ENCODE results near the gene FBXO15.

Gene FBXO15

DNA sequence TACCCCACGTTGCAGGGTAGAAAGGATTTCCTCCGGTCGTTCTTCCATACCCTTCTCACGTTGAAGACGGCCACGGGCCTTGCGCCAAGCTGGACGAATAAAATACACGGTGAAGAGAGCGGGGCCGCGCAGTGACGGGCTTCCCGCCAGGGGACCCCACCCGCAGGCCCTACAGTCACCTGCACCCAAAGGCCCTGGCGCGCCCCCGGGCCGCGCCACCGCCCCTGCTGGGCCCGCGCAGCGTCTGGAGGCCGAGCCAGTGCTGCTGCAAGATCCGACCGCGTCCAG is 199 bp downstream of the FBXO15 start:
- TF ChIP-seq, protein P1, sequence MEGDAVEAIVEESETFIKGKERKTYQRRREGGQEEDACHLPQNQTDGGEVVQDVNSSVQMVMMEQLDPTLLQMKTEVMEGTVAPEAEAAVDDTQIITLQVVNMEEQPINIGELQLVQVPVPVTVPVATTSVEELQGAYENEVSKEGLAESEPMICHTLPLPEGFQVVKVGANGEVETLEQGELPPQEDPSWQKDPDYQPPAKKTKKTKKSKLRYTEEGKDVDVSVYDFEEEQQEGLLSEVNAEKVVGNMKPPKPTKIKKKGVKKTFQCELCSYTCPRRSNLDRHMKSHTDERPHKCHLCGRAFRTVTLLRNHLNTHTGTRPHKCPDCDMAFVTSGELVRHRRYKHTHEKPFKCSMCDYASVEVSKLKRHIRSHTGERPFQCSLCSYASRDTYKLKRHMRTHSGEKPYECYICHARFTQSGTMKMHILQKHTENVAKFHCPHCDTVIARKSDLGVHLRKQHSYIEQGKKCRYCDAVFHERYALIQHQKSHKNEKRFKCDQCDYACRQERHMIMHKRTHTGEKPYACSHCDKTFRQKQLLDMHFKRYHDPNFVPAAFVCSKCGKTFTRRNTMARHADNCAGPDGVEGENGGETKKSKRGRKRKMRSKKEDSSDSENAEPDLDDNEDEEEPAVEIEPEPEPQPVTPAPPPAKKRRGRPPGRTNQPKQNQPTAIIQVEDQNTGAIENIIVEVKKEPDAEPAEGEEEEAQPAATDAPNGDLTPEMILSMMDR (conservative IDR thresholded peaks at IDR 0.05; ENCODE audit: low read length): no peak
- peak overlapping the region; percentile 92 for H3K4me3 ChIP-seq (ENCODE audit: low read length)
- no peak for DNase-seq (ENCODE audit: low read depth)

DNA sequence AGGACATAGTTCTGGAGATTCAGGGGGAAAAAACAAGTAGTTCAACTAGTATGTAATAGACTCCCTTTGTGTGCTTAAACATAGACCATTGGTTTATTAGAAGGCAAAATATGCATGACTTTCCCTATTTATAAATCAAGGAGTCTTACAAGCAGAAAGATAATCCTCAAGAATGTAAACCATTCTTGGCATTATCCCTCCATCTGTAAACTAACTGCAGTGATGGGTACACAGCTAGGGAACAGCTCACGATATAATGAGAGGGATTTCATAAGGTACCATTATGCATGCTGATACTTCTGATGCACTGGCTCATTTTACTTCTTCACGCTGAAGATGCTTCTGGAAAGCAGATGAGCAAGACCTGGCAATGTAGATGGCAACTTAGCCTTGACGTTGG is 878 bp downstream of the FBXO15 start:
- peak overlapping the region; percentile 92 for H3K4me3 ChIP-seq (ENCODE audit: low read length)
- TF ChIP-seq, protein P1 (conservative IDR thresholded peaks at IDR 0.05; ENCODE audit: low read length): no peak
- DNase-seq (ENCODE audit: low read depth): peak; percentile 89

GRCh38 chr18:74142252-74142651 is 5.4 kb downstream of the FBXO15 start:
- TF ChIP-seq, protein P1 (conservative IDR thresholded peaks at IDR 0.05; ENCODE audit: low read length): 0 out of 2 replicates have a peak, but pooled peaks have one; percentile 9
- DNase-seq (ENCODE audit: low read depth): peak; percentile 56
- H3K4me3 ChIP-seq (ENCODE audit: low read length): no peak overlapping the region

GRCh38 chr18:74141667-74142066 is 6.0 kb downstream of the FBXO15 start:
- no peak overlapping the region for H3K4me3 ChIP-seq (ENCODE audit: low read length)
- no peak for DNase-seq (ENCODE audit: low read depth)
- TF ChIP-seq, protein P1 (conservative IDR thresholded peaks at IDR 0.05; ENCODE audit: low read length): no peak

DNA sequence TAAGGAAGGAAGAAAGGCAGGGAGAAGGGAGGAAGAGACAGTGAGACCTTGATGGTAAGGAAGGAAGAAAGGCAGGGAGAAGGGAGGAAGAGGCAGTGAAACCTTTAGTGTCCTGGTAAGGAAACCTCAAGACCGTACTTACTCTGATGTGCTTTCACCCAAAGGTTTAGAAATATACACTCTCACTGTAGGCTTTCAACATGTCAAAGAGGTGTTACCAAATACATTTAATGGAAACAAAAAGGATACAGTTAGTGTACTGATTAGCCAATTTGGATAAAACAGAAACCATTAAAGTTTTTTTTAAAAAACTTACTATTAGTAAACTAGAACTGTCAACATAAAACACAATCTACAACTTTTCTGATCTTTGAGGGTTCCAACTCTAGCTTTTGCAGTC is 7.1 kb downstream of the FBXO15 start:
- no peak overlapping the region for H3K4me3 ChIP-seq (ENCODE audit: low read length)
- DNase-seq (ENCODE audit: low read depth): no peak
- TF ChIP-seq, protein P1 (conservative IDR thresholded peaks at IDR 0.05; ENCODE audit: low read length): no peak

DNA sequence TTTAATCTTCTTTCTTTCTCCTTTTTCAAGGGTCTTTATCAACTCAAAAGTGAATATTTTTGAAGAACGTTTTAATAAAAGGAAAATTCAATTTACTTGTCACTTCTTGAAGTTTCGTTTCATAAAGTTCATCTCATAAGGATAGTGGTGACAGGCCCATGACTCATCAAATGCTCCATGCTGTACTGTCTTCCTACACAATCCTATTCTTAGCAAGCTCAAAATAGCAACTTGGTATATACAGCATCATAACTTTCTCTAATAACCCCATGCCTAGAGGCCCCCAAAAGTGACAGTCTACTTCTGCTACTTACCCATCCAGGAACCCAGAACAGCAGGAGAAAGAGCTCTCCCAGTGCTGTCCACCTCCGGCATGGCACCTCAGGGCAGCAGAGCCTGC is 7.7 kb downstream of the FBXO15 start:
- peak; percentile 34 for DNase-seq (ENCODE audit: low read depth)
- TF ChIP-seq, protein P1 (conservative IDR thresholded peaks at IDR 0.05; ENCODE audit: low read length): no peak

DNA sequence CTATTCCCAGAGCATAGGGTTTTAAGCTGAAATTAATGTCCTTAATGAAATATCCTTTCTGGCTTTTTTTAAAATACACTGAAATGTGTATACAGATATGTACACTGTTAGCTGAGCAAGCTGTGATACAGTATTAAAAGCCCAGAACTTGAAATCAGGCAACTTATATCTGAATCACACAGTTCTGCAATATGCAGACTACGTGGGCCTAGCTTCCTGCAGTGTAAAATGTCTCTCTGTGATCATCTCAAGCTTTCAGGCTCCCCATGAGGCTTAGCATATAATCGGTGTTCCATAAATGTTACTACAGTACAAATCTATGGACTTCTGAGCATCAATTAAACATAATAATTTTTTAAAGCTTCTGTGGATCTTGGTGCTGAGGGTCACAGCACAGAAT is 8.2 kb downstream of the FBXO15 start:
- TF ChIP-seq, protein P1 (conservative IDR thresholded peaks at IDR 0.05; ENCODE audit: low read length): no peak
- no peak for DNase-seq (ENCODE audit: low read depth)
- no peak overlapping the region for H3K4me3 ChIP-seq (ENCODE audit: low read length)

More for the DNA sequence above, 7.7 kb downstream of the FBXO15 start:
- H3K4me3 ChIP-seq (ENCODE audit: low read length): no peak overlapping the region
